Measurements from ENCODE around the gene RIMS3.

Gene RIMS3

GRCh38 chr1:40692429-40692895, 27.0 kb upstream of the RIMS3 start:
- TF ChIP-seq CREB1 (IDR thresholded peaks at IDR 0.05; ENCODE audit: low read depth) (no peak), USF1 (IDR thresholded peaks at IDR 0.05) (peak; percentile 43; the same call in 1 of the 2 replicates)

GRCh38 chr1:40691538-40692428, 26.3 kb upstream of the RIMS3 start, which contains the start of gene NFYC:
NFYC (plus strand) TSS chr1:40691704; CDS start chr1:40738844, 47,140 bp downstream.
- TF ChIP-seq TCF12 (IDR thresholded peaks at IDR 0.05; ENCODE audit: low read depth), result no peak; the same call in 1 of the 2 replicates
- TF ChIP-seq TAF1 (IDR thresholded peaks at IDR 0.05; ENCODE audit: low read depth), result peak; percentile 95
- TF ChIP-seq NFIC (IDR thresholded peaks at IDR 0.05), result no peak; the same call in 1 of the 2 replicates
- peak; percentile 85 for TF ChIP-seq MAX (IDR thresholded peaks at IDR 0.05)
- TF ChIP-seq EGR1 (IDR thresholded peaks at IDR 0.05), result peak; percentile 73; the same call in 1 of the 2 replicates
- TF ChIP-seq CEBPB (IDR thresholded peaks at IDR 0.05), result no peak
- 0 out of 2 replicates have a peak, but pooled peaks have one; percentile 20 for TF ChIP-seq REST (IDR thresholded peaks at IDR 0.05; ENCODE audit: low read depth)
- TF ChIP-seq CREB1 (IDR thresholded peaks at IDR 0.05; ENCODE audit: low read depth), result 0 out of 2 replicates have a peak, but pooled peaks have one; percentile 16
- TF ChIP-seq TEAD4 (IDR thresholded peaks at IDR 0.05), result no peak; the same call in none of the 2 replicates
- peak; percentile 16; the same call in 1 of the 2 replicates for TF ChIP-seq ZBTB7A (IDR thresholded peaks at IDR 0.05; ENCODE audit: low read depth)
- TF ChIP-seq USF1 (IDR thresholded peaks at IDR 0.05), result peak; percentile 15; the same call in 1 of the 2 replicates
- peak; percentile 53; the same call in 1 of the 2 replicates for TF ChIP-seq FOXM1 (IDR thresholded peaks at IDR 0.05; ENCODE audit: borderline replicate concordance, low read depth)
- peak; percentile 93 for TF ChIP-seq YY1 (IDR thresholded peaks at IDR 0.05; ENCODE audit: low read depth)
- TF ChIP-seq EP300 (IDR thresholded peaks at IDR 0.05; ENCODE audit: borderline replicate concordance), result peak; percentile 10; the same call in 1 of the 2 replicates
- no peak for TF ChIP-seq RAD21 (IDR thresholded peaks at IDR 0.05; ENCODE audit: low read depth)

- TF ChIP-seq EGR1 (IDR thresholded peaks at IDR 0.05) (no peak), USF1 (IDR thresholded peaks at IDR 0.05) (no peak), FOXM1 (IDR thresholded peaks at IDR 0.05; ENCODE audit: borderline replicate concordance, low read depth) (no peak), TEAD4 (IDR thresholded peaks at IDR 0.05) (no peak), NFIC (IDR thresholded peaks at IDR 0.05) (no peak), YY1 (IDR thresholded peaks at IDR 0.05; ENCODE audit: low read depth) (no peak), ZBTB7A (IDR thresholded peaks at IDR 0.05; ENCODE audit: low read depth) (no peak), TAF1 (IDR thresholded peaks at IDR 0.05; ENCODE audit: low read depth) (no peak), EP300 (IDR thresholded peaks at IDR 0.05; ENCODE audit: borderline replicate concordance) (no peak), MAX (IDR thresholded peaks at IDR 0.05) (no peak), CREB1 (IDR thresholded peaks at IDR 0.05; ENCODE audit: low read depth) (no peak), RAD21 (IDR thresholded peaks at IDR 0.05; ENCODE audit: low read depth) (no peak), CEBPB (IDR thresholded peaks at IDR 0.05) (no peak), REST (IDR thresholded peaks at IDR 0.05; ENCODE audit: low read depth) (no peak), TCF12 (IDR thresholded peaks at IDR 0.05; ENCODE audit: low read depth) (no peak)
Measured at GRCh38 chr1:40690771-40691537, 25.5 kb upstream of the RIMS3 start.

GRCh38 chr1:40689737-40690136, 24.3 kb upstream of the RIMS3 start:
- TF ChIP-seq RAD21 (IDR thresholded peaks at IDR 0.05; ENCODE audit: low read depth), result no peak
- no peak for TF ChIP-seq EP300 (IDR thresholded peaks at IDR 0.05; ENCODE audit: borderline replicate concordance)

Data from Ishikawa (cell line).